IMR-90 (cell line): Measurements from ENCODE around the gene GOLGA3. TPM values are rescaled to one million over a fixed set of nuclear protein-coding genes. Genes with fewer than 3 reads are reported as not detected.

ENCODE experiments used
- ATAC-seq: fragments of 200-7000 bp; cut with Tn5 transposase; 2 replicates; pipeline ENCODE4 v1.9.1; 2020; ENCODE audit warnings: low read depth, mild to moderate bottlenecking, moderate library complexity
- BruUV-seq: library from RNA; stranded (reverse); fragments of 400-500 nt; replicated peaks from 2 replicates; lab custom pipeline; 2021; lab: Mats Ljungman, UMichigan
- CTCF ChIA-PET: fragments of 300-600 bp; formaldehyde crosslinking; extraction: SDS; loops from one replicate; lab custom pipeline; 2021; ENCODE audit warnings: antibody characterized with exemption; lab: Yijun Ruan, JAX
- POLR2A ChIA-PET: fragments of 300-600 bp; sonication (Branson Sonifier 250); formaldehyde crosslinking; loops from one replicate; lab custom pipeline; 2022; ENCODE audit warnings: antibody characterized with exemption; ENCODE audit not compliant: unreplicated experiment; lab: Charles Lee
- DNase-seq: peaks from one replicate; pipeline ENCODE4 v3.0.0; 2013
- H2AFZ ChIP-seq: replicated peaks from 2 replicates; pipeline ENCODE3; 2013; ENCODE audit warnings: low read length, mild to moderate bottlenecking; ENCODE audit not compliant: poor library complexity
- H2AK5ac ChIP-seq: 2 replicates; pipeline ENCODE4 v1.6.1; 2013; ENCODE audit warnings: low read depth, low read length, inconsistent platforms
- H2AK9ac ChIP-seq: replicated peaks from 2 replicates; pipeline ENCODE3; 2013; ENCODE audit warnings: mild to moderate bottlenecking, low read depth, low read length, moderate library complexity; ENCODE audit not compliant: poor library complexity
- H2BK120ac ChIP-seq: 2 replicates; pipeline ENCODE4 v1.6.1; 2013; ENCODE audit warnings: low read depth, low read length, inconsistent platforms
- H2BK15ac ChIP-seq: 3 replicates; pipeline ENCODE4 v1.6.1; 2013; ENCODE audit warnings: low read depth, low read length, inconsistent platforms
- H2BK20ac ChIP-seq: 2 replicates; pipeline ENCODE4 v1.6.1; 2013; ENCODE audit warnings: low read depth, mild to moderate bottlenecking, inconsistent platforms, low read length, moderate library complexity
- H2BK5ac ChIP-seq: 2 replicates; pipeline ENCODE4 v1.6.1; 2013; ENCODE audit warnings: mild to moderate bottlenecking, low read depth, low read length, inconsistent platforms; ENCODE audit not compliant: poor library complexity, severe bottlenecking
- H3K14ac ChIP-seq: replicated peaks from 2 replicates; pipeline ENCODE4 v1.6.1; 2013; ENCODE audit warnings: low read depth, low read length, inconsistent platforms
- H3K18ac ChIP-seq: 2 replicates; pipeline ENCODE4 v1.6.1; 2013; ENCODE audit warnings: low read depth, low read length, control low read depth
- H3K23ac ChIP-seq: 2 replicates; pipeline ENCODE4 v1.6.1; 2013; ENCODE audit warnings: low read depth, low read length, inconsistent platforms
- H3K27ac ChIP-seq: 2 replicates; pipeline ENCODE4 v1.5.1; 2013; ENCODE audit warnings: mild to moderate bottlenecking, control low read depth, low read length; ENCODE audit not compliant: insufficient read depth
- H3K27me3 ChIP-seq: 2 replicates; pipeline ENCODE4 v1.6.1; 2013; ENCODE audit warnings: low read length; ENCODE audit not compliant: control insufficient read depth, insufficient read depth
- H3K36me3 ChIP-seq: 2 replicates; pipeline ENCODE4 v1.6.1; 2013; ENCODE audit warnings: low read length, mixed read lengths; ENCODE audit not compliant: control insufficient read depth, insufficient read depth
- H3K4ac ChIP-seq: 2 replicates; pipeline ENCODE4 v1.6.1; 2013; ENCODE audit warnings: low read depth, low read length, inconsistent platforms
- H3K4me1 ChIP-seq: 2 replicates; pipeline ENCODE4 v1.6.1; 2013; ENCODE audit warnings: low read length, mixed read lengths; ENCODE audit not compliant: control insufficient read depth, insufficient read depth
- H3K4me2 ChIP-seq: 2 replicates; pipeline ENCODE4 v1.6.1; 2013; ENCODE audit warnings: low read depth, mild to moderate bottlenecking, control low read depth, low read length, moderate library complexity
- H3K4me3 ChIP-seq: 2 replicates; pipeline ENCODE4 v1.5.1; 2013; ENCODE audit warnings: low read depth, mild to moderate bottlenecking, control low read depth, low read length, moderate library complexity; ENCODE audit not compliant: insufficient read depth
- H3K56ac ChIP-seq: 2 replicates; pipeline ENCODE4 v1.6.1; 2013; ENCODE audit warnings: low read length, inconsistent platforms; ENCODE audit not compliant: insufficient read depth; ENCODE audit errors: extremely low read depth
- H3K79me1 ChIP-seq, 2 experiments: 2 replicates each; pipeline ENCODE4 v1.6.1; 2013; ENCODE audit warnings: low read length in 2 of 2, inconsistent platforms in 1 of 2, low read depth in 1 of 2
- H3K9ac ChIP-seq: 2 replicates; pipeline ENCODE4 v1.6.1; 2013; ENCODE audit warnings: low read depth, low read length, control low read depth
- H3K9me1 ChIP-seq: 2 replicates; pipeline ENCODE4 v1.6.1; 2013; ENCODE audit warnings: low read length, inconsistent platforms; ENCODE audit not compliant: insufficient read depth
- H3K9me3 ChIP-seq: 2 replicates; pipeline ENCODE4 v1.6.1; 2013; ENCODE audit warnings: low read length; ENCODE audit not compliant: control insufficient read depth, insufficient read depth
- H4K20me1 ChIP-seq: 2 replicates; pipeline ENCODE4 v1.6.1; 2013; ENCODE audit warnings: low read length, inconsistent platforms; ENCODE audit not compliant: insufficient read depth
- H4K5ac ChIP-seq: 2 replicates; pipeline ENCODE4 v1.6.1; 2013; ENCODE audit warnings: mild to moderate bottlenecking, low read depth, low read length, control low read depth
- H4K8ac ChIP-seq, 2 experiments: 2 replicates each; pipeline ENCODE4 v1.6.1; 2013; ENCODE audit warnings: low read depth in 2 of 2, low read length in 2 of 2, control low read depth in 1 of 2, inconsistent platforms in 1 of 2
- H4K91ac ChIP-seq: 2 replicates; pipeline ENCODE4 v1.6.1; 2013; ENCODE audit warnings: low read depth, low read length, inconsistent platforms; ENCODE audit not compliant: insufficient read depth
- BHLHE40 ChIP-seq: fragments of 150-350 bp; IDR thresholded peaks from 2 replicates; pipeline ENCODE4 v1.6.1; 2016; ENCODE audit warnings: mild to moderate bottlenecking, low read depth, low read length
- CHD1 ChIP-seq: IDR thresholded peaks from 2 replicates; pipeline ENCODE4 v1.6.1; 2012; ENCODE audit warnings: low read depth, low read length, improper control_type of control experiment
- FOS ChIP-seq: fragments of 150-350 bp; IDR thresholded peaks from 2 replicates; pipeline ENCODE4 v1.6.1; 2016; ENCODE audit warnings: low read depth, low read length
- RCOR1 ChIP-seq: IDR thresholded peaks from 2 replicates; pipeline ENCODE4 v1.6.1; 2012; ENCODE audit warnings: mild to moderate bottlenecking, low read length, improper control_type of control experiment; ENCODE audit not compliant: insufficient replicate concordance
- WGBS, 2 experiments: methylation state at CpG; one replicate each; pipeline versions ENCODE4 v1.1.5 to v1.1.7; 2013; ENCODE audit warnings: missing lambda C conversion rate in 2 of 2; ENCODE audit not compliant: insufficient read length in 1 of 2; ENCODE audit errors: extremely low coverage in 2 of 2; 5-methylcytosine and 5-hydroxymethylcytosine counted together
- dilution Hi-C: fragments of 300-500 bp; cut with HindIII; formaldehyde crosslinking; loops from one replicate; pipeline ENCODE4 v1.14.3; 2018; ENCODE audit warnings: low sequenced_read_pairs; ENCODE audit not compliant: unreplicated experiment
- in situ Hi-C: fragments of 300-500 bp; cut with MboI; formaldehyde crosslinking; loops from 3 replicates; pipeline ENCODE4 v1.14.3; 2019; ENCODE audit warnings: low sequenced_read_pairs, inconsistent platforms, mixed read lengths
- intact Hi-C: fragments of 100-400 bp; cut with micrococcal nuclease; formaldehyde crosslinking; loops from 2 replicates; pipeline ENCODE4 v1.10.0; 2022
- polyA plus RNA-seq, 3 experiments: library from polyadenylated mRNA; depleted of rRNA; stranded (reverse); fragments of >200 nt; gene quantifications; 2 replicates each; pipeline ENCODE4 v1.2.3, GENCODE V29; 2012; ENCODE audit warnings: low replicate concordance in 1 of 3
- total RNA-seq: library from RNA; depleted of rRNA; stranded (reverse); fragments of >200 nt; gene quantifications from 2 replicates; pipeline ENCODE4 v1.2.3, GENCODE V29; 2012

The GOLGA3 gene
- total and polyA plus RNA-seq, 2 of the 4 experiments (the other 2 are of a cell fraction): 39.6 to 99.8 TPM

GRCh38 chr12:132824053-132824452 is 4.6 kb downstream of the GOLGA3 start:
- Histone ChIP-seq H3K27ac (no peak overlapping the region), H3K23ac (no peak overlapping the region)

More at GRCh38 chr12:132824053-132824452, 4.6 kb downstream of the GOLGA3 start:
- Histone ChIP-seq H4K5ac (no peak overlapping the region), H3K4me3 (no peak overlapping the region), H4K20me1 (peaks cover 83% of the 10 kb centered on the region), H3K9me3 (no peaks in the 10 kb centered on the region), H3K4ac (no peak overlapping the region), H3K14ac (no peak overlapping the region), H2BK5ac (no peak overlapping the region), H2AK5ac (no peak overlapping the region), H3K79me1 (peaks cover 0 to 77% of the 10 kb centered on the region in 2 experiments), H4K8ac (no peak overlapping the region), H3K9me1 (peaks cover 27% of the 10 kb centered on the region), H2BK15ac (no peak overlapping the region), H3K36me3 (peaks cover 56% of the 10 kb centered on the region), H3K9ac (no peak overlapping the region), H3K4me2 (no peak overlapping the region), H3K4me1 (peaks cover 2% of the 10 kb centered on the region; the same call in 1 of the 2 replicates), H2BK20ac (no peak overlapping the region), H2BK120ac (no peak overlapping the region), H2AFZ (no peak overlapping the region), H2AK9ac (no peak overlapping the region), H3K27me3 (no peaks in the 10 kb centered on the region), H4K91ac (no peak overlapping the region), H3K56ac (no peak overlapping the region), H3K18ac (no peak overlapping the region)
- intact Hi-C loops (no loop called here), in situ Hi-C loops (no loop called here), dilution Hi-C loops (no loop called here)
- DNase-seq (peak; percentile 16), ATAC-seq (no peak)
- POLR2A ChIA-PET: no interaction called here
- WGBS, 2 experiments: no CpG with 5 or more reads among the region's 7 CpGs
- TF ChIP-seq FOS (no peak), CHD1 (no peak), BHLHE40 (no peak), RCOR1 (no peak)
- CTCF ChIA-PET: no interaction called here
- no TSS peak for BruUV-seq
